Adipose tissue (tissue), 3 donors: Measurements from ENCODE around the gene MLX. TPM values are rescaled to one million over a fixed set of nuclear protein-coding genes. Genes with fewer than 3 reads are reported as not detected.

ENCODE experiments used
- H3K27ac ChIP-seq: one replicate; pipeline ENCODE4 v1.5.1; 2013; ENCODE audit warnings: low read depth, low read length
- WGBS, 3 donors: extraction: QIAGEN DNeasy Blood & Tissue Kit; methylation state at CpG; one replicate each; pipeline ENCODE4 v1.1.7; 2013; 5-methylcytosine and 5-hydroxymethylcytosine counted together
- polyA plus RNA-seq, 3 donors: library from polyadenylated mRNA; stranded (reverse); fragments of 200-250 nt; gene quantifications; one replicate each; pipeline ENCODE4 v1.2.3, GENCODE V29; 2013
- donor health status: healthy with polysubstance abuse.
- donor health status: Bipolar disorder and iron deficiency.
- donor health status: healthy.

Gene MLX
- polyA plus RNA-seq, 3 donors, result 38.7 to 71.3 (median 48.9) TPM

- no peak overlapping the region for H3K27ac ChIP-seq
- 82 to 88% (median 88%) methylated on average over 14 of the region's 14 CpGs for WGBS, 3 donors
These were observed 1.6 kb downstream of the MLX start for GRCh38 chr17:42568341-42569111.

GRCh38 chr17:42571435-42572225, 4.7 kb downstream of the MLX start:
- 26 to 78% (median 65%) methylated on average over 12 of the region's 12 CpGs for WGBS, 3 donors

GRCh38 chr17:42573095-42573494, 6.2 kb downstream of the MLX start:
- no peak overlapping the region for H3K27ac ChIP-seq
- WGBS, 3 donors, result 63 to 79% (median 71%) methylated on average over 4 of the region's 4 CpGs

More at GRCh38 chr17:42571435-42572225, 4.7 kb downstream of the MLX start:
- H3K27ac ChIP-seq, result no peak overlapping the region

GRCh38 chr17:42574463-42574862, 7.6 kb downstream of the MLX start:
- 68 to 83% (median 73%) methylated on average over 3 of the region's 3 CpGs for WGBS, 3 donors
- no peak overlapping the region for H3K27ac ChIP-seq

GRCh38 chr17:42577140-42577531, 10.2 kb downstream of the MLX start:
- H3K27ac ChIP-seq, result no peak overlapping the region
- WGBS, 3 donors, result 5 to 15% (median 7%) methylated on average over 18 of the region's 18 CpGs

- WGBS, 3 donors, result 0% methylated on average over 52 of the region's 52 CpGs
- H3K27ac ChIP-seq, result no peak within 1 kb of the TSS
These were observed 10.8 kb downstream of the MLX start, which contains the start of gene PSMC3IP for GRCh38 chr17:42577532-42578281. PSMC3IP (minus strand) TSS chr17:42577729; CDS start chr17:42577686, 43 bp downstream.

GRCh38 chr17:42578282-42578869, 11.5 kb downstream of the MLX start:
- H3K27ac ChIP-seq, result no peak overlapping the region
- 0 to 1% (median 0%) methylated on average over 20 of the region's 20 CpGs for WGBS, 3 donors

GRCh38 chr17:42579794-42580551, 13.1 kb downstream of the MLX start:
- WGBS, 3 donors, result 38 to 54% (median 46%) methylated on average over 2 of the region's 2 CpGs

GRCh38 chr17:42581744-42582270, 14.9 kb downstream of the MLX start:
- H3K27ac ChIP-seq, result no peak overlapping the region
- 91 to 92% (median 92%) methylated on average over 10 of the region's 10 CpGs for WGBS, 3 donors

More at GRCh38 chr17:42579794-42580551, 13.1 kb downstream of the MLX start:
- H3K27ac ChIP-seq, result no peak overlapping the region

- WGBS, 3 donors, result 66 to 84% (median 78%) methylated on average over 8 to 9 of the region's 9 CpGs
- H3K27ac ChIP-seq, result no peak overlapping the region
These were observed 18.0 kb downstream of the MLX start for GRCh38 chr17:42584880-42585279.

- no peak overlapping the region for H3K27ac ChIP-seq
- 11 to 28% (median 23%) methylated on average over 1 of the region's 1 CpG for WGBS, 3 donors
These were observed 18.5 kb downstream of the MLX start for GRCh38 chr17:42585353-42585752.

GRCh38 chr17:42586514-42587230, 19.8 kb downstream of the MLX start:
- WGBS, 3 donors, result 80 to 88% (median 84%) methylated on average over 7 of the region's 7 CpGs
- no peak overlapping the region for H3K27ac ChIP-seq

GRCh38 chr17:42590886-42591285, 24.0 kb downstream of the MLX start:
- H3K27ac ChIP-seq, result no peak overlapping the region
- WGBS, 3 donors, result 83 to 100% (median 92%) methylated on average over 2 of the region's 2 CpGs

GRCh38 chr17:42591411-42591810, 24.5 kb downstream of the MLX start:
- no peak overlapping the region for H3K27ac ChIP-seq
- 93 to 96% (median 95%) methylated on average over 9 of the region's 9 CpGs for WGBS, 3 donors

GRCh38 chr17:42596386-42596785, 29.5 kb downstream of the MLX start:
- WGBS, 3 donors, result 77 to 84% (median 78%) methylated on average over 3 of the region's 3 CpGs
- no peak overlapping the region for H3K27ac ChIP-seq

GRCh38 chr17:42598905-42599304, 32.0 kb downstream of the MLX start:
- 23 to 45% (median 38%) methylated on average over 2 of the region's 2 CpGs for WGBS, 3 donors
- H3K27ac ChIP-seq, result no peak overlapping the region

GRCh38 chr17:42603318-42603717, 36.4 kb downstream of the MLX start:
- H3K27ac ChIP-seq, result no peak overlapping the region
- 91 to 92% (median 92%) methylated on average over 7 of the region's 7 CpGs for WGBS, 3 donors
